ENCODE data around the gene KRT72. TPM values are rescaled to one million over a fixed set of nuclear protein-coding genes. Genes with fewer than 3 reads are reported as not detected.

KRT72 gene
- total RNA-seq = not detected in 2 replicates

- DNase-seq (ENCODE audit: low read depth in 2 of 2) = no peak
Observed at GRCh38 chr12:52600941-52601481, at the start of gene KRT72. Gene KRT72, minus strand, starts transcription at chr12:52601463. Its CDS starts 11 bp downstream, at chr12:52601452.

- DNase-seq (ENCODE audit: low read depth in 2 of 2) = no peak
Observed at GRCh38 chr12:52650520-52651081, 49.3 kb upstream of the KRT72 start.

- DNase-seq (ENCODE audit: low read depth in 2 of 2) = no peak
Observed at GRCh38 chr12:52649066-52649465, 47.8 kb upstream of the KRT72 start.

GRCh38 chr12:52648012-52648550, 46.8 kb upstream of the KRT72 start:
- no peak for DNase-seq (ENCODE audit: low read depth in 2 of 2)

- DNase-seq (ENCODE audit: low read depth in 2 of 2) = no peak
Observed at GRCh38 chr12:52647601-52648000, 46.3 kb upstream of the KRT72 start.

GRCh38 chr12:52646613-52647012, 45.4 kb upstream of the KRT72 start:
- DNase-seq (ENCODE audit: low read depth in 2 of 2) = no peak

- DNase-seq (ENCODE audit: low read depth in 2 of 2) = no peak
Observed at GRCh38 chr12:52645982-52646381, 44.7 kb upstream of the KRT72 start.

GRCh38 chr12:52645120-52645761, 44.0 kb upstream of the KRT72 start:
- no peak for DNase-seq (ENCODE audit: low read depth in 2 of 2)

- DNase-seq (ENCODE audit: low read depth in 2 of 2) = no peak
Observed at GRCh38 chr12:52644078-52644415, 42.8 kb upstream of the KRT72 start.

- no peak for DNase-seq (ENCODE audit: low read depth in 2 of 2)
Observed at GRCh38 chr12:52643233-52644077, 42.2 kb upstream of the KRT72 start.

GRCh38 chr12:52641468-52641867, 40.2 kb upstream of the KRT72 start:
- no peak for DNase-seq (ENCODE audit: low read depth in 2 of 2)

- DNase-seq (ENCODE audit: low read depth in 2 of 2) = no peak
Observed at GRCh38 chr12:52637299-52637698, 36.0 kb upstream of the KRT72 start.

GRCh38 chr12:52636592-52637258, 35.5 kb upstream of the KRT72 start:
- DNase-seq (ENCODE audit: low read depth in 2 of 2) = no peak

GRCh38 chr12:52636189-52636588, 34.9 kb upstream of the KRT72 start:
- DNase-seq (ENCODE audit: low read depth in 2 of 2) = no peak

- no peak for DNase-seq (ENCODE audit: low read depth in 2 of 2)
Observed at GRCh38 chr12:52634266-52635056, 33.2 kb upstream of the KRT72 start.

- no peak for DNase-seq (ENCODE audit: low read depth in 2 of 2)
Observed at GRCh38 chr12:52633383-52633782, 32.1 kb upstream of the KRT72 start.

GRCh38 chr12:52632656-52633055, 31.4 kb upstream of the KRT72 start:
- no peak for DNase-seq (ENCODE audit: low read depth in 2 of 2)

- no peak for DNase-seq (ENCODE audit: low read depth in 2 of 2)
Observed at GRCh38 chr12:52631676-52632459, 30.6 kb upstream of the KRT72 start.

- no peak for DNase-seq (ENCODE audit: low read depth in 2 of 2)
Observed at GRCh38 chr12:52631264-52631663, 30.0 kb upstream of the KRT72 start.

GRCh38 chr12:52630599-52631200, 29.4 kb upstream of the KRT72 start:
- DNase-seq (ENCODE audit: low read depth in 2 of 2) = peak in 1 of 2 donors; percentile 17
